NCI-H146 treated with DMSO at 0.1 percent for 48 hours (cell line): ENCODE results near the gene C22orf39.

Source experiments
- DNase-seq: peaks from one replicate; lab custom pipeline; 2025; ENCODE audit not compliant: unreplicated experiment; lab: John Stamatoyannopoulos, UW

Gene C22orf39

GRCh38 chr22:19431649-19432132 is 15.8 kb downstream of the C22orf39 start, which contains the start of gene HIRA:
HIRA (minus strand) TSS chr22:19431733; CDS start chr22:19431476, 257 bp downstream.
- DNase-seq: peak; percentile 38

GRCh38 chr22:19430890-19431541 is 16.5 kb downstream of the C22orf39 start:
- no peak for DNase-seq

GRCh38 chr22:19429950-19430889 is 17.3 kb downstream of the C22orf39 start:
- DNase-seq: no peak

- no peak for DNase-seq
These were observed 23.4 kb downstream of the C22orf39 start for GRCh38 chr22:19424186-19424500.

- DNase-seq: no peak
These were observed 24.8 kb downstream of the C22orf39 start for GRCh38 chr22:19422440-19423301.

- no peak for DNase-seq
These were observed 27.2 kb downstream of the C22orf39 start for GRCh38 chr22:19420321-19420720.

GRCh38 chr22:19419464-19420178 is 27.9 kb downstream of the C22orf39 start:
- no peak for DNase-seq

GRCh38 chr22:19419086-19419463 is 28.4 kb downstream of the C22orf39 start:
- DNase-seq: no peak

GRCh38 chr22:19412923-19413322 is 34.6 kb downstream of the C22orf39 start:
- DNase-seq: no peak

GRCh38 chr22:19412478-19412877 is 35.0 kb downstream of the C22orf39 start:
- DNase-seq: no peak

- no peak for DNase-seq
These were observed 35.8 kb downstream of the C22orf39 start for GRCh38 chr22:19411690-19412045.

- DNase-seq: no peak
These were observed 36.4 kb downstream of the C22orf39 start for GRCh38 chr22:19410941-19411689.

- peak; percentile 3 for DNase-seq
These were observed 39.6 kb downstream of the C22orf39 start for GRCh38 chr22:19407649-19408606.

GRCh38 chr22:19406846-19407245 is 40.7 kb downstream of the C22orf39 start:
- no peak for DNase-seq

GRCh38 chr22:19406281-19406811 is 41.2 kb downstream of the C22orf39 start:
- no peak for DNase-seq

GRCh38 chr22:19405652-19406051 is 41.9 kb downstream of the C22orf39 start:
- DNase-seq: no peak

- no peak for DNase-seq
These were observed 42.4 kb downstream of the C22orf39 start for GRCh38 chr22:19405133-19405532.

GRCh38 chr22:19404676-19405075 is 42.8 kb downstream of the C22orf39 start:
- no peak for DNase-seq
